ENCODE data around the gene GOSR2. TPM values are rescaled to one million over a fixed set of nuclear protein-coding genes. Genes with fewer than 3 reads are reported as not detected.

Gene GOSR2
- total and polyA plus RNA-seq, 9 of the 15 experiments (the other 6 are each of a cell fraction or from before 2014, with no cell fraction given) = 32.7 to 96.3 (median 48.9) TPM

GRCh38 chr17:46935658-46936266 lies 12.8 kb downstream of the GOSR2 start (continued):
- TF ChIP-seq RCOR1 (IDR thresholded peaks at IDR 0.05; ENCODE audit: borderline replicate concordance in 1 of 2, low read depth in 2 of 2, low read length in 2 of 2) (peak; percentile 47 to 95; a peak in 2 of 4 replicates), CAMTA2 (CRISPR knock-in tag; conservative IDR thresholded peaks at IDR 0.05) (no peak), CHD4 (IDR thresholded peaks at IDR 0.05; ENCODE audit: insufficient read depth, insufficient replicate concordance, low read depth, low read length, poor library complexity, severe bottlenecking) (no peak), POLR2AphosphoS5 (IDR thresholded peaks at IDR 0.05; ENCODE audit: control insufficient read depth, insufficient read depth, low read depth, low read length) (0 out of 2 replicates have a peak, but pooled peaks have one; percentile 17), ZNF347 (CRISPR knock-in tag; IDR thresholded peaks at IDR 0.05; ENCODE audit: low read depth) (no peak), CHAMP1 (IDR thresholded peaks at IDR 0.05) (no peak), JUN (IDR thresholded peaks at IDR 0.05; ENCODE audit: borderline replicate concordance, low read depth, low read length) (no peak), JUN (CRISPR knock-in tag; IDR thresholded peaks at IDR 0.05; ENCODE audit: borderline replicate concordance) (no peak), ZNF232 (CRISPR knock-in tag; IDR thresholded peaks at IDR 0.05) (no peak), GABPB1 (CRISPR knock-in tag; IDR thresholded peaks at IDR 0.05) (0 out of 2 replicates have a peak, but pooled peaks have one; percentile 51), ZNF77 (CRISPR knock-in tag; IDR thresholded peaks at IDR 0.05) (no peak), BHLHE40 (IDR thresholded peaks at IDR 0.05; ENCODE audit: low read length) (peak; percentile 68), PML (IDR thresholded peaks at IDR 0.05; ENCODE audit: low read length) (0 out of 2 replicates have a peak, but pooled peaks have one; percentile 30), TEAD4 (IDR thresholded peaks at IDR 0.05; ENCODE audit: low read length) (no peak; the same call in 1 of the 2 replicates), TEAD4 (CRISPR knock-in tag; IDR thresholded peaks at IDR 0.05; ENCODE audit: borderline replicate concordance) (no peak), ZNF740 (CRISPR knock-in tag; IDR thresholded peaks at IDR 0.05) (no peak), ZNF740 (tag; IDR thresholded peaks at IDR 0.05) (no peak), ZNF695 (CRISPR knock-in tag; IDR thresholded peaks at IDR 0.05) (no peak), RFX1 (IDR thresholded peaks at IDR 0.05) (no peak), RHOXF2B (CRISPR knock-in tag; conservative IDR thresholded peaks at IDR 0.05) (no peak), MNT (conservative IDR thresholded peaks at IDR 0.05) (peak in 1 of 2 experiments; percentile 39; a peak in 1 of 4 replicates), MEF2A (IDR thresholded peaks at IDR 0.05; ENCODE audit: control insufficient read depth, low read depth, low read length) (no peak), ZNF354B (CRISPR knock-in tag; IDR thresholded peaks at IDR 0.05) (no peak), MCM2 (IDR thresholded peaks at IDR 0.05; ENCODE audit: low read depth) (no peak), KLF1 (tag; IDR thresholded peaks at IDR 0.05) (peak; percentile 99), PTRF (tag; IDR thresholded peaks at IDR 0.05) (no peak)
